Ishikawa (cell line): ENCODE results near the gene ARID3A.

Source experiments
- CREB1 ChIP-seq: IDR thresholded peaks from 2 replicates; pipeline ENCODE4 v1.6.1; 2012; ENCODE audit warnings: low read depth
- EP300 ChIP-seq: IDR thresholded peaks from 2 replicates; pipeline ENCODE4 v1.6.1; 2012; ENCODE audit warnings: borderline replicate concordance
- TAF1 ChIP-seq: IDR thresholded peaks from 2 replicates; pipeline ENCODE4 v1.6.1; 2012; ENCODE audit warnings: low read depth, mild to moderate bottlenecking
- YY1 ChIP-seq: IDR thresholded peaks from 2 replicates; pipeline ENCODE4 v1.6.1; 2012; ENCODE audit warnings: low read depth
- TF ChIP-seq, protein P1 (sequence below): IDR thresholded peaks from 2 replicates; pipeline ENCODE4 v1.6.1; 2012

DNA sequence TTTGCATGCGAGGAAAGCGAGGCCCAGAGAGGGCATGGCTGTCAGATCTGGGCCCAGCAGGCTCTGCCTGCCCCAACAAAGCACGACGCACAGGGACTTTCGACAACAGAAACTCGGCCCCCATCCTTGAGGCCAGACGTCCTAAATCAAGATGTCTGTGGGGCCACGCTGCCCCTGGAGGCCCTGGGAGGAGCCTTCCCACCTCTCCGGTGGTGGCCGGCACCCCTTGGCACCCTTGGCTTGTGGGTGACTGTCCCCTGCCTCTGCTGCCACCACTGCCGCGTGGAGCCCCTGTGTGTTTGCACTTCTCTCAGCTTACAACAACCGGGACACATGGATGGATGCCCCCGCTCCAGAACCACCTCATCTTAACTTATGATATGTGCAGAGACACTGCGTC is 62.7 kb downstream of the ARID3A start:
- TF ChIP-seq CREB1 (no peak), YY1 (no peak), EP300 (no peak), TAF1 (no peak)
- TF ChIP-seq, protein P1, sequence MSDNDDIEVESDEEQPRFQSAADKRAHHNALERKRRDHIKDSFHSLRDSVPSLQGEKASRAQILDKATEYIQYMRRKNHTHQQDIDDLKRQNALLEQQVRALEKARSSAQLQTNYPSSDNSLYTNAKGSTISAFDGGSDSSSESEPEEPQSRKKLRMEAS: no peak
